Liver (tissue), 9 donors: ENCODE data around the gene CDC42BPA. TPM values are rescaled to one million over a fixed set of nuclear protein-coding genes. Genes with fewer than 3 reads are reported as not detected.

Source experiments
- DNase-seq: peaks from one replicate; pipeline ENCODE4 v3.0.0-alpha.2; 2017; ENCODE audit warnings: low spot score
- H3K27ac ChIP-seq, 2 donors: one replicate each; pipeline ENCODE4 v1.7.0; 2013; ENCODE audit warnings: inconsistent platforms in 2 of 2, low read length in 2 of 2, control low read depth in 1 of 2, low read depth in 1 of 2, mild to moderate bottlenecking in 1 of 2
- H3K27me3 ChIP-seq, 4 donors: one replicate each; pipeline versions ENCODE4 v1.6.1 to v1.7.0; 2013; ENCODE audit warnings: low read length in 3 of 4, inconsistent platforms in 1 of 4, mild to moderate bottlenecking in 1 of 4, moderate library complexity in 1 of 4; ENCODE audit not compliant: control insufficient read depth in 4 of 4, insufficient read depth in 4 of 4
- H3K36me3 ChIP-seq, 4 donors: one replicate each; pipeline versions ENCODE4 v1.6.1 to v1.7.0; 2013; ENCODE audit warnings: low read length in 3 of 4, mild to moderate bottlenecking in 3 of 4, low read depth in 1 of 4, moderate library complexity in 1 of 4; ENCODE audit not compliant: control insufficient read depth in 4 of 4, insufficient read depth in 3 of 4
- H3K4me1 ChIP-seq, 4 donors: one replicate each; pipeline versions ENCODE4 v1.6.1 to v1.7.0; 2013; ENCODE audit warnings: low read length in 3 of 4, mild to moderate bottlenecking in 3 of 4, moderate library complexity in 1 of 4; ENCODE audit not compliant: control insufficient read depth in 4 of 4, insufficient read depth in 4 of 4
- H3K4me3 ChIP-seq, 3 donors: one replicate each; pipeline versions ENCODE4 v1.6.1 to v1.7.0; 2013; ENCODE audit warnings: low read length in 3 of 3, control low read depth in 1 of 3, low read depth in 1 of 3, mild to moderate bottlenecking in 1 of 3
- H3K9ac ChIP-seq, 2 donors: one replicate each; pipeline ENCODE4 v1.7.0; 2013; ENCODE audit warnings: low read length in 2 of 2, mild to moderate bottlenecking in 2 of 2, moderate library complexity in 2 of 2, control low read depth in 1 of 2, low read depth in 1 of 2
- H3K9me3 ChIP-seq, 4 donors: one replicate each; pipeline versions ENCODE4 v1.6.1 to v1.7.0; 2013; ENCODE audit warnings: low read length in 3 of 4; ENCODE audit not compliant: control insufficient read depth in 4 of 4
- CTCF ChIP-seq: fragments of 150-350 bp; IDR thresholded peaks from 2 replicates; pipeline ENCODE4 v1.5.1; 2017; ENCODE audit warnings: improper control_type of control experiment, low read depth, low read length; ENCODE audit not compliant: missing input control
- EGR1 ChIP-seq, 2 donors: IDR thresholded peaks; 2 replicates each; pipeline ENCODE4 v1.6.1; 2016 to 2018; ENCODE audit warnings: antibody characterized with exemption in 2 of 2, low read depth in 2 of 2
- FOXA1 ChIP-seq: IDR thresholded peaks from 2 replicates; pipeline ENCODE4 v1.6.1; 2016; ENCODE audit warnings: antibody characterized with exemption
- FOXA2 ChIP-seq: IDR thresholded peaks from 2 replicates; pipeline ENCODE4 v1.6.1; 2016; ENCODE audit warnings: antibody characterized with exemption
- GABPA ChIP-seq, 2 donors: IDR thresholded peaks in 1 of 2; conservative IDR thresholded peaks in 1 of 2; 2 replicates each; pipeline ENCODE4 v1.6.1; 2016; ENCODE audit warnings: antibody characterized with exemption in 2 of 2, mild to moderate bottlenecking in 1 of 2, moderate library complexity in 1 of 2
- HNF4A ChIP-seq, 2 donors: conservative IDR thresholded peaks; 2 replicates each; pipeline ENCODE4 v1.6.1; 2016; ENCODE audit warnings: antibody characterized with exemption in 2 of 2, mild to moderate bottlenecking in 2 of 2
- HNF4G ChIP-seq: IDR thresholded peaks from 2 replicates; pipeline ENCODE4 v1.6.1; 2016; ENCODE audit warnings: antibody characterized with exemption
- JUND ChIP-seq, 2 donors: IDR thresholded peaks; 2 replicates each; pipeline ENCODE4 v1.6.1; 2016; ENCODE audit warnings: antibody characterized with exemption in 2 of 2
- NR2F2 ChIP-seq: IDR thresholded peaks from 2 replicates; pipeline ENCODE4 v1.6.1; 2016; ENCODE audit warnings: antibody characterized with exemption
- RAD21 ChIP-seq, 2 donors: IDR thresholded peaks; 2 replicates each; pipeline ENCODE4 v1.6.1; 2016; ENCODE audit warnings: antibody characterized with exemption in 2 of 2, mild to moderate bottlenecking in 2 of 2
- RXRA ChIP-seq, 2 donors: IDR thresholded peaks; 2 replicates each; pipeline ENCODE4 v1.6.1; 2017 to 2018; ENCODE audit warnings: antibody characterized with exemption in 2 of 2, mild to moderate bottlenecking in 1 of 2
- SP1 ChIP-seq: IDR thresholded peaks from 2 replicates; pipeline ENCODE4 v1.6.1; 2018; ENCODE audit warnings: antibody characterized with exemption, mild to moderate bottlenecking
- TAF1 ChIP-seq: conservative IDR thresholded peaks from 2 replicates; pipeline ENCODE4 v1.6.1; 2016; ENCODE audit warnings: antibody characterized with exemption, mild to moderate bottlenecking
- YY1 ChIP-seq: IDR thresholded peaks from 2 replicates; pipeline ENCODE4 v1.6.1; 2016; ENCODE audit warnings: antibody characterized with exemption, mild to moderate bottlenecking
- WGBS: extraction: QIAGEN DNeasy Blood & Tissue Kit; methylation state at CpG from one replicate; pipeline ENCODE4 v1.1.7; 2013; 5-methylcytosine and 5-hydroxymethylcytosine counted together
- polyA plus RNA-seq, 2 donors: library from polyadenylated mRNA; stranded (reverse) in 1 of 2; unstranded in 1 of 2; fragments of 200-250 nt in 1 of 2; fragments of >200 nt in 1 of 2; fragmentation: Nextera tagmentation in 1 of 2; extraction: Ambion mirVana in 1 of 2; gene quantifications; one replicate each; pipeline versions ENCODE4 v1.2.1 to v1.2.3, GENCODE V29; 2013 to 2015
- total RNA-seq, 2 donors: library from RNA; depleted of rRNA; stranded (reverse); fragments of >200 nt; gene quantifications; one replicate each; pipeline ENCODE4 v1.2.3, GENCODE V29; 2014
- TF ChIP-seq, protein P1 (sequence below): IDR thresholded peaks from 2 replicates; pipeline ENCODE4 v1.6.1; 2016; ENCODE audit warnings: antibody characterized with exemption
- TF ChIP-seq, protein P2 (sequence below): IDR thresholded peaks from 2 replicates; pipeline ENCODE4 v1.6.1; 2016; ENCODE audit warnings: antibody characterized with exemption, mild to moderate bottlenecking
- TF ChIP-seq, protein P3 (sequence below): IDR thresholded peaks from 2 replicates; pipeline ENCODE4 v1.6.1; 2016; ENCODE audit warnings: antibody characterized with exemption
- TF ChIP-seq, protein P4 (sequence below): IDR thresholded peaks from 2 replicates; pipeline ENCODE4 v1.6.1; 2016; ENCODE audit warnings: antibody characterized with exemption
- donor health status: healthy.
- donor health status: healthy.
- donor health status: healthy.
- donor health status: healthy.
- donor health status: healthy.

CDC42BPA gene
- total and polyA plus RNA-seq, 4 donors, result 5.8 to 39.9 (median 24.3) TPM

DNA sequence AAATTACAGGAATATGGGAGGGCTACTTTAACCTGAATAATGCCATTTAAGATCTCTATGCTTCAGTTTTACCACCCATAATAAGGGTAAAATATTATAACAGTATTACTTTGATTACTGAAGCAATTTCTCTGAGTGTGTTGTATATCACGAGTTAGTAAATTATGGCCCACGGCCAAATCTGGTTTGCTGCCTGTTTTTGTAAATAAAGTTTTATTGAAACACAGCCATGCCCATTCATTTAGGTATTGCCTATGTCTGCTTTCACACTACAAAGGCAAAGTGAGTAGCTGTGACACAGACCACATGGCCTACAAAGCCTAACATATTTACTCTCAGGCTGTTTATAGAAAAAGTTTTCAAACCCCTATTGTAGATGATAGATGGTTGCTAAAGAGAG lies 156.8 kb downstream of the CDC42BPA start (continued):
- TF ChIP-seq, protein P1, sequence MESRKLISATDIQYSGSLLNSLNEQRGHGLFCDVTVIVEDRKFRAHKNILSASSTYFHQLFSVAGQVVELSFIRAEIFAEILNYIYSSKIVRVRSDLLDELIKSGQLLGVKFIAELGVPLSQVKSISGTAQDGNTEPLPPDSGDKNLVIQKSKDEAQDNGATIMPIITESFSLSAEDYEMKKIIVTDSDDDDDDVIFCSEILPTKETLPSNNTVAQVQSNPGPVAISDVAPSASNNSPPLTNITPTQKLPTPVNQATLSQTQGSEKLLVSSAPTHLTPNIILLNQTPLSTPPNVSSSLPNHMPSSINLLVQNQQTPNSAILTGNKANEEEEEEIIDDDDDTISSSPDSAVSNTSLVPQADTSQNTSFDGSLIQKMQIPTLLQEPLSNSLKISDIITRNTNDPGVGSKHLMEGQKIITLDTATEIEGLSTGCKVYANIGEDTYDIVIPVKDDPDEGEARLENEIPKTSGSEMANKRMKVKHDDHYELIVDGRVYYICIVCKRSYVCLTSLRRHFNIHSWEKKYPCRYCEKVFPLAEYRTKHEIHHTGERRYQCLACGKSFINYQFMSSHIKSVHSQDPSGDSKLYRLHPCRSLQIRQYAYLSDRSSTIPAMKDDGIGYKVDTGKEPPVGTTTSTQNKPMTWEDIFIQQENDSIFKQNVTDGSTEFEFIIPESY, result no peak
- TF ChIP-seq EGR1 (IDR thresholded peaks at IDR 0.05; ENCODE audit: low read depth in 2 of 2) (no peak), JUND (IDR thresholded peaks at IDR 0.05) (no peak), GABPA (IDR thresholded peaks at IDR 0.05 in 1 of 2, conservative IDR thresholded peaks at IDR 0.05 in 1 of 2) (no peak), RAD21 (IDR thresholded peaks at IDR 0.05) (no peak), FOXA2 (no peak)

GRCh38 chr1:227156520-227156919 lies 161.8 kb downstream of the CDC42BPA start:
- TF ChIP-seq HNF4A (conservative IDR thresholded peaks at IDR 0.05) (no peak), JUND (IDR thresholded peaks at IDR 0.05) (no peak), YY1 (no peak), RXRA (IDR thresholded peaks at IDR 0.05) (no peak), FOXA2 (no peak), EGR1 (IDR thresholded peaks at IDR 0.05; ENCODE audit: low read depth in 2 of 2) (no peak), NR2F2 (no peak), FOXA1 (no peak), SP1 (no peak), HNF4G (no peak), TAF1 (no peak), CTCF (no peak), GABPA (IDR thresholded peaks at IDR 0.05 in 1 of 2, conservative IDR thresholded peaks at IDR 0.05 in 1 of 2) (no peak), RAD21 (IDR thresholded peaks at IDR 0.05) (no peak)
- TF ChIP-seq, protein P2, sequence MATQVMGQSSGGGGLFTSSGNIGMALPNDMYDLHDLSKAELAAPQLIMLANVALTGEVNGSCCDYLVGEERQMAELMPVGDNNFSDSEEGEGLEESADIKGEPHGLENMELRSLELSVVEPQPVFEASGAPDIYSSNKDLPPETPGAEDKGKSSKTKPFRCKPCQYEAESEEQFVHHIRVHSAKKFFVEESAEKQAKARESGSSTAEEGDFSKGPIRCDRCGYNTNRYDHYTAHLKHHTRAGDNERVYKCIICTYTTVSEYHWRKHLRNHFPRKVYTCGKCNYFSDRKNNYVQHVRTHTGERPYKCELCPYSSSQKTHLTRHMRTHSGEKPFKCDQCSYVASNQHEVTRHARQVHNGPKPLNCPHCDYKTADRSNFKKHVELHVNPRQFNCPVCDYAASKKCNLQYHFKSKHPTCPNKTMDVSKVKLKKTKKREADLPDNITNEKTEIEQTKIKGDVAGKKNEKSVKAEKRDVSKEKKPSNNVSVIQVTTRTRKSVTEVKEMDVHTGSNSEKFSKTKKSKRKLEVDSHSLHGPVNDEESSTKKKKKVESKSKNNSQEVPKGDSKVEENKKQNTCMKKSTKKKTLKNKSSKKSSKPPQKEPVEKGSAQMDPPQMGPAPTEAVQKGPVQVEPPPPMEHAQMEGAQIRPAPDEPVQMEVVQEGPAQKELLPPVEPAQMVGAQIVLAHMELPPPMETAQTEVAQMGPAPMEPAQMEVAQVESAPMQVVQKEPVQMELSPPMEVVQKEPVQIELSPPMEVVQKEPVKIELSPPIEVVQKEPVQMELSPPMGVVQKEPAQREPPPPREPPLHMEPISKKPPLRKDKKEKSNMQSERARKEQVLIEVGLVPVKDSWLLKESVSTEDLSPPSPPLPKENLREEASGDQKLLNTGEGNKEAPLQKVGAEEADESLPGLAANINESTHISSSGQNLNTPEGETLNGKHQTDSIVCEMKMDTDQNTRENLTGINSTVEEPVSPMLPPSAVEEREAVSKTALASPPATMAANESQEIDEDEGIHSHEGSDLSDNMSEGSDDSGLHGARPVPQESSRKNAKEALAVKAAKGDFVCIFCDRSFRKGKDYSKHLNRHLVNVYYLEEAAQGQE, result no peak
- TF ChIP-seq, protein P3, sequence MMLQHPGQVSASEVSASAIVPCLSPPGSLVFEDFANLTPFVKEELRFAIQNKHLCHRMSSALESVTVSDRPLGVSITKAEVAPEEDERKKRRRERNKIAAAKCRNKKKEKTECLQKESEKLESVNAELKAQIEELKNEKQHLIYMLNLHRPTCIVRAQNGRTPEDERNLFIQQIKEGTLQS, result no peak
- TF ChIP-seq, protein P4, sequence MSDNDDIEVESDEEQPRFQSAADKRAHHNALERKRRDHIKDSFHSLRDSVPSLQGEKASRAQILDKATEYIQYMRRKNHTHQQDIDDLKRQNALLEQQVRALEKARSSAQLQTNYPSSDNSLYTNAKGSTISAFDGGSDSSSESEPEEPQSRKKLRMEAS, result no peak
- TF ChIP-seq, protein P1, result no peak
- H3K9ac ChIP-seq, result no peak overlapping the region
- H3K4me1 ChIP-seq, result peaks cover 0 to 2% (median under 1%) of the 10 kb centered on the region in 4 donors
- 95% methylated on average over 3 of the region's 3 CpGs for WGBS
- H3K9me3 ChIP-seq, result no peaks in the 10 kb centered on the region
- no peak overlapping the region for H3K4me3 ChIP-seq
- H3K27me3 ChIP-seq, result no peaks in the 10 kb centered on the region
- no peak for DNase-seq
- H3K27ac ChIP-seq, result no peak overlapping the region
- peaks cover 0 to 7% (median 2%) of the 10 kb centered on the region in 4 donors for H3K36me3 ChIP-seq
